ENCODE measurements around the gene WDR5. TPM values are rescaled to one million over a fixed set of nuclear protein-coding genes. Genes with fewer than 3 reads are reported as not detected.

Gene WDR5
- total RNA-seq, 6 donors from 2014 or later = 23.3 to 48.2 (median 27.3) TPM

DNA sequence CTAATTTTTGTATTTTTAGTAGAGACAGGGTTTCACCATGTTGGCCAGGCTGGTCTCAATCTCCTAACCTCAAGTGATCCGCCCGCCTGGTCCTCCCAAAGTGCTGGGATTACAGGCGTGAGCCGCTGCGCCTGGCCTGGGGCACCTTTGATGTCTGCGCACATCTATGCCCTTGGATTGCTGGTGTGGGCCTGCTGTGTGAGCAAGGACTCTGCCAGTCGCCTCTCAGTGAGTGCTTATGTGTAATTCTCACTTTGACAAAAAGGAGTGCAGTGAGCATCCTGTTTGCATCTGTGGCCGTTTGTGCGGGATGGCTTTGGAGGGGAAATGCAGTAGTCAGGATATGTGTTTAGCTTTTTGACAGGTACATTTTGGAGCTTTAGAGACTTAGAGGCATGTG, 9.4 kb downstream of the WDR5 start:
- no peak overlapping the region for H3K4me3 ChIP-seq
- ATAC-seq (ENCODE audit: low FRiP score in 2 of 2) (no peak), DNase-seq (no peak)
- 84 to 95% methylated on average over 4 to 9 of the region's 9 CpGs for WGBS, 2 donors
- no peaks in the 10 kb centered on the region for H3K9me3 ChIP-seq
- no peaks in the 10 kb centered on the region for H3K4me1 ChIP-seq
- H3K36me3 ChIP-seq = peaks cover 40 to 98% (median 88%) of the 10 kb centered on the region in 4 donors
- TF ChIP-seq POLR2AphosphoS5 (IDR thresholded peaks at IDR 0.05) (no peak), EP300 (IDR thresholded peaks at IDR 0.05) (no peak), POLR2A (IDR thresholded peaks at IDR 0.05) (no peak)
- TF ChIP-seq, protein P1, sequence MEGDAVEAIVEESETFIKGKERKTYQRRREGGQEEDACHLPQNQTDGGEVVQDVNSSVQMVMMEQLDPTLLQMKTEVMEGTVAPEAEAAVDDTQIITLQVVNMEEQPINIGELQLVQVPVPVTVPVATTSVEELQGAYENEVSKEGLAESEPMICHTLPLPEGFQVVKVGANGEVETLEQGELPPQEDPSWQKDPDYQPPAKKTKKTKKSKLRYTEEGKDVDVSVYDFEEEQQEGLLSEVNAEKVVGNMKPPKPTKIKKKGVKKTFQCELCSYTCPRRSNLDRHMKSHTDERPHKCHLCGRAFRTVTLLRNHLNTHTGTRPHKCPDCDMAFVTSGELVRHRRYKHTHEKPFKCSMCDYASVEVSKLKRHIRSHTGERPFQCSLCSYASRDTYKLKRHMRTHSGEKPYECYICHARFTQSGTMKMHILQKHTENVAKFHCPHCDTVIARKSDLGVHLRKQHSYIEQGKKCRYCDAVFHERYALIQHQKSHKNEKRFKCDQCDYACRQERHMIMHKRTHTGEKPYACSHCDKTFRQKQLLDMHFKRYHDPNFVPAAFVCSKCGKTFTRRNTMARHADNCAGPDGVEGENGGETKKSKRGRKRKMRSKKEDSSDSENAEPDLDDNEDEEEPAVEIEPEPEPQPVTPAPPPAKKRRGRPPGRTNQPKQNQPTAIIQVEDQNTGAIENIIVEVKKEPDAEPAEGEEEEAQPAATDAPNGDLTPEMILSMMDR (IDR thresholded peaks at IDR 0.05) = no peak
- no peak overlapping the region for H3K27ac ChIP-seq
- no peaks in the 10 kb centered on the region for H3K27me3 ChIP-seq

DNA sequence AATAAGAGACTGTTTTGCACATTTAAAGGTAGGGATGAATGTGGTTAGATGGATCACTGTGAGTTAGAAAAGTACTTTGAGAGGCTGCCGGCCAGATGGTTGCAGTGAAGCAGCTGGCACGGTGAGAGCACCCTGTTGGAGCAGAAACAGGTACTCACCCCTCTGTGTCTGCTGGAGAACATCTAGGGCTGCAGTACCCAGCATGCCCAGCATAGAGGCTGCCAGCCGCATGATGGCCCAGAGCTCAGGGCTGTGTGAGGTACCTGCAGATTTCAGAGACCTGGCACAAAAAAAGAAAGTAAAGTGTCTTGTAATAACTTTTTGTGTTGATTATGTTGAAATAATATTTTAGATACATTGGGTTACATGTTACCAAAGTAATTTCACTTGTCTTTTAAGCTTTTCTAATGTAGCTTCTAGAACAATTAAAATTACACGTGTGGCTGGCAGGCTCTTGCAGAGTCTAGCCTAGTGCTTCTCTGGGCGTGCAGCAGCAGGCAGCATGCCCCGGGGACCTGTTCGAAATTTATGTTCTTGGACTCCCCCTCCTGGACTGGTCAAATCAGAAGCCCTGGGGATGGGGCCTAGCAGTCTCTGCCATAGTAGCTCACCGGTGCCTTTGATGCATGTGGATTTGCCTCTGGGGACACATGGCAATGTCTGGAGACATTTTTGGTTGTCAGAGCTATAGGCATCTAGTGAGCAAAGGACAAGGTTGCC, 11.1 kb downstream of the WDR5 start:
- WGBS, 2 donors = 92 to 93% methylated on average over 7 to 8 of the region's 8 CpGs
- Histone ChIP-seq H3K27me3 (no peaks in the 10 kb centered on the region), H3K36me3 (peaks cover 34 to 98% (median 81%) of the 10 kb centered on the region in 4 donors), H3K4me3 (no peak overlapping the region), H3K27ac (no peak overlapping the region), H3K9me3 (no peaks in the 10 kb centered on the region), H3K4me1 (no peaks in the 10 kb centered on the region)
- DNase-seq = no peak
- ATAC-seq (ENCODE audit: low FRiP score in 2 of 2) = no peak
- TF ChIP-seq, protein P1 (IDR thresholded peaks at IDR 0.05) = no peak
- TF ChIP-seq POLR2A (IDR thresholded peaks at IDR 0.05) (no peak), POLR2AphosphoS5 (IDR thresholded peaks at IDR 0.05) (no peak), EP300 (IDR thresholded peaks at IDR 0.05) (no peak)

DNA sequence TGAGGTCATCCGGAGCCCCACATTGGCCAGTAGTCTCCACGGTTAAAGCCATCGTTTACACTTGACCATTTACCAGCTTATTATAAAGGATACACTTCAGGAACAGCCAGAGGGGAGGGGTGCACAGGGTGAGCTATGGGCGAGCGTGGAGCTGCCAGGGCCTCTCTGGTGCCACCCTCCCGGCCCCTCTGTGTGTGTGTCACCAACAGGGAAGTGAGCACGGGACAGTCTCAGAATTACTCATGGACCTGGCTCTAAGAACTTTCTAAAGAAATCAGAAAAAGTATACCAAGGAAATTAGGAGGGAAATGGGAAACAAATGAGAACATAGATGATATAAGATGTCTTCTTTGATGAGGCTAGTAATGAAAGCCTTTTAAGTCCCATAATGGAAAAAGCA, 13.5 kb downstream of the WDR5 start:
- no peaks in the 10 kb centered on the region for H3K9me3 ChIP-seq
- H3K4me1 ChIP-seq = no peaks in the 10 kb centered on the region
- ATAC-seq (ENCODE audit: low FRiP score in 2 of 2) (no peak), DNase-seq (no peak)
- H3K36me3 ChIP-seq = peaks cover 24 to 98% (median 76%) of the 10 kb centered on the region in 4 donors
- H3K27me3 ChIP-seq = no peaks in the 10 kb centered on the region
- TF ChIP-seq EP300 (IDR thresholded peaks at IDR 0.05) (no peak), POLR2A (IDR thresholded peaks at IDR 0.05) (no peak), POLR2AphosphoS5 (IDR thresholded peaks at IDR 0.05) (no peak)
- TF ChIP-seq, protein P1 (IDR thresholded peaks at IDR 0.05) = no peak
- WGBS, 2 donors = 89 to 93% methylated on average over 7 of the region's 7 CpGs
- H3K27ac ChIP-seq = no peak overlapping the region
- H3K4me3 ChIP-seq = no peak overlapping the region

DNA sequence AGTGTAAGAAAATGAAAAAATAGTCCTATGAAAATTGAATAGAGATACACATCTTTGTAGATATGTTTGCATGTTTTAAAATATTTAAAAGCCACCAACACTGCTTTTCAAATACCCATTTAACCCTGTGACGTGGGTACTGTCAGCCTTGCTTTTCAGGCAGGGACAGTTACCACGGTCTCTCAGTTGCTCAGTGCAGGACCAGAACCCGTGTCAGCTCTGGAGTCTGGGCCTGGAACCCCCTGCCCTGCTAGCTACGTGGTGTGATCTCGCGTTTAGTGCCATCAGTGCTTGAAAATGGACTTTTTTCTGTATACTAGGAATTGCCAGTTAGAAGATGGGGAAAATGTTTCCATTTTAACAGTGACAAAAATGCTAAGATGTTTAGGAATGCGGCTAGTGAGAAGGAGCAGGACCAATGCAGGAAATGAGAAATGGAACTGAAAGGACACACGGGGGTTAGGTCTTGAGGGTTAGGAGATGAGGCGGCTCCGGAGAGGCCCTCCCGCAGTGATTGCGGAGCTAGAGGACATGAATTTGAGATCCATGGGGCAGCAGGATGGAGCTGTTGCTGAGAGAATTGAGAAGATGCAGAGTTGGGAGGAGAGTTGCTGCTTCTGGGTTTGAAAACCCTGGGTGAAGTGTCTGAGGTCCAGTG, 14.8 kb downstream of the WDR5 start:
- 86 to 89% methylated on average over 12 of the region's 12 CpGs for WGBS, 2 donors
- ATAC-seq (ENCODE audit: low FRiP score in 2 of 2) = no peak

DNA sequence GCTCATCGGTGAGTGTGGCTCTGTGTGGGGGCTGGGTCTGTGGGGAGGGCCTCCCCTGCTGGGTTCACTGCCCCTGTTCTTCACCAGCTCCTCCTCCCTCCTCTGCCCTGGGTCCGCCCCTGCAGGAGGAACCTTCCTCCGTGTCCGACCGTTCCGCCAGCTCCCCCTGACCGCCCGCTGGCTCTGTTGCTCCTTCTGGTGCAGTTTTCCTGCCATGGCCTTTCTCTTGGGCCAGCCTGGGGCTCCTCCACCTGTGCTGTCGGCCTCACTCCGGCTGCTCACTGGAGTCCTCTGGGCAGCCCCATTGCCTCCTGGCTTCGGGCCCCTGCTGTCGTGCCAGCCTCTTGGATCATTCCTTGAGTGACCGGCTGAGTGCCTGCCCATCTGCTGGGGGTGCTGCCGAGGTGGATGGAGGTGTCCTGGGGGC, 16.2 kb downstream of the WDR5 start:
- Histone ChIP-seq H3K36me3 (peaks cover 33 to 98% (median 81%) of the 10 kb centered on the region in 4 donors), H3K27ac (no peak overlapping the region), H3K9me3 (no peaks in the 10 kb centered on the region), H3K27me3 (no peaks in the 10 kb centered on the region), H3K4me3 (no peak overlapping the region), H3K4me1 (no peaks in the 10 kb centered on the region)
- DNase-seq (no peak), ATAC-seq (ENCODE audit: low FRiP score in 2 of 2) (no peak)
- TF ChIP-seq POLR2A (IDR thresholded peaks at IDR 0.05) = no peak
- TF ChIP-seq POLR2AphosphoS5 (IDR thresholded peaks at IDR 0.05) = no peak
- TF ChIP-seq, protein P1 (IDR thresholded peaks at IDR 0.05) = no peak
- no peak for TF ChIP-seq EP300 (IDR thresholded peaks at IDR 0.05)
- 91 to 93% methylated on average over 14 of the region's 14 CpGs for WGBS, 2 donors

More for the DNA sequence above, 14.8 kb downstream of the WDR5 start:
- Histone ChIP-seq H3K27ac (no peak overlapping the region), H3K9me3 (no peaks in the 10 kb centered on the region), H3K36me3 (peaks cover 27 to 98% (median 77%) of the 10 kb centered on the region in 4 donors), H3K27me3 (no peaks in the 10 kb centered on the region), H3K4me1 (no peaks in the 10 kb centered on the region), H3K4me3 (no peak overlapping the region)
- no peak for TF ChIP-seq EP300 (IDR thresholded peaks at IDR 0.05)
- no peak for DNase-seq
